H1 (cell line): ENCODE results near the gene METTL21C. TPM values are rescaled to one million over a fixed set of nuclear protein-coding genes. Genes with fewer than 3 reads are reported as not detected.

Experiments used
- CTCF ChIA-PET: fragments of 300-600 bp; sonication (Branson Sonifier 250); formaldehyde crosslinking; loops from one replicate; lab custom pipeline; 2021; ENCODE audit not compliant: partially characterized antibody; lab: Charles Lee
- POLR2A ChIA-PET: fragments of 300-600 bp; sonication (Branson Sonifier 250); formaldehyde crosslinking; loops from one replicate; lab custom pipeline; 2021; ENCODE audit warnings: inconsistent platforms; ENCODE audit not compliant: partially characterized antibody; lab: Charles Lee
- DNase-seq, 2 experiments: peaks; one replicate each; pipeline versions ENCODE4 v3.0.0 to v3.0.0-alpha.2; 2010 to 2022; ENCODE audit warnings: low spot score in 2 of 2, low read depth in 1 of 2, mixed read lengths in 1 of 2
- FAIRE-seq: peaks from 2 replicates; lab custom pipeline; 2011; peaks lifted over from hg19 to GRCh38; lab: Jason Lieb, UNC
- H2AFZ ChIP-seq: 2 replicates; pipeline ENCODE4 v1.8.1; 2012; ENCODE audit warnings: low read length, inconsistent platforms
- H2AK5ac ChIP-seq: 2 replicates; pipeline ENCODE4 v1.6.1; 2013; ENCODE audit warnings: low read depth, low read length
- H2BK120ac ChIP-seq: replicated peaks from 2 replicates; pipeline ENCODE3; 2013; ENCODE audit warnings: low read depth, low read length, inconsistent platforms
- H2BK12ac ChIP-seq: 2 replicates; pipeline ENCODE4 v1.6.1; 2013; ENCODE audit warnings: low read depth, low read length
- H2BK15ac ChIP-seq: 2 replicates; pipeline ENCODE4 v1.6.1; 2013; ENCODE audit warnings: low read length
- H2BK20ac ChIP-seq: 2 replicates; pipeline ENCODE4 v1.6.1; 2013; ENCODE audit warnings: low read length
- H2BK5ac ChIP-seq: 2 replicates; pipeline ENCODE4 v1.6.1; 2013; ENCODE audit warnings: low read depth, low read length
- H3K14ac ChIP-seq: 2 replicates; pipeline ENCODE4 v1.6.1; 2013; ENCODE audit warnings: inconsistent platforms; ENCODE audit not compliant: insufficient read length
- H3K18ac ChIP-seq: 2 replicates; pipeline ENCODE4 v1.6.1; 2013; ENCODE audit warnings: low read length; ENCODE audit errors: extremely low read depth
- H3K23ac ChIP-seq: 2 replicates; pipeline ENCODE4 v1.6.1; 2013; ENCODE audit warnings: inconsistent platforms; ENCODE audit not compliant: insufficient read length
- H3K23me2 ChIP-seq: 2 replicates; pipeline ENCODE4 v1.6.1; 2013; ENCODE audit warnings: low read depth, low read length
- H3K27ac ChIP-seq: 2 replicates; pipeline ENCODE4 v1.6.1; 2011; ENCODE audit warnings: low read depth, low read length, inconsistent platforms
- H3K27me3 ChIP-seq, 4 experiments: replicated peaks in 1 of 4; 1 replicate in 1 of 4; 2 replicates in 3 of 4; pipeline versions ENCODE4 v1.6.1 to v1.8.1; 2011 to 2013; ENCODE audit warnings: low read length in 3 of 4, mild to moderate bottlenecking in 3 of 4, inconsistent platforms in 2 of 4, mixed read lengths in 2 of 4, moderate library complexity in 1 of 4; ENCODE audit not compliant: control insufficient read depth in 3 of 4, insufficient read depth in 3 of 4; ENCODE audit errors: extremely low read depth in 1 of 4
- H3K36me3 ChIP-seq, 4 experiments: 2 replicates each; pipeline versions ENCODE4 v1.6.1 to v1.8.1; 2011 to 2013; ENCODE audit warnings: mild to moderate bottlenecking in 4 of 4, low read length in 3 of 4, moderate library complexity in 2 of 4, control low read depth in 1 of 4, inconsistent platforms in 1 of 4; ENCODE audit not compliant: insufficient read depth in 4 of 4, control insufficient read depth in 2 of 4
- H3K4ac ChIP-seq: replicated peaks from 2 replicates; pipeline ENCODE3; 2013; ENCODE audit warnings: low read length, low read depth, mixed read lengths, inconsistent platforms; ENCODE audit not compliant: insufficient read length
- H3K4me1 ChIP-seq, 4 experiments: replicated peaks in 1 of 4; 1 replicate in 1 of 4; 2 replicates in 3 of 4; pipeline versions ENCODE4 v1.6.1 to v1.8.1; 2011 to 2013; ENCODE audit warnings: low read length in 3 of 4, inconsistent platforms in 2 of 4, mixed read lengths in 1 of 4; ENCODE audit not compliant: insufficient read depth in 4 of 4, control insufficient read depth in 3 of 4
- H3K4me2 ChIP-seq, 2 experiments: 2 replicates each; pipeline versions ENCODE4 v1.6.1 to v1.8.1; 2011 to 2013; ENCODE audit warnings: low read depth in 2 of 2, low read length in 2 of 2, control low read depth in 1 of 2, inconsistent platforms in 1 of 2, mild to moderate bottlenecking in 1 of 2; ENCODE audit not compliant: insufficient read depth in 1 of 2
- H3K4me3 ChIP-seq, 4 experiments: fragments of 200-600, 300-600 bp in 1 of 4; sonication (generic), shearing (Covaris generic), sonication (Bioruptor Twin) in 1 of 4; 2 replicates each; pipeline versions ENCODE4 v1.5.1 to v1.8.1; 2011 to 2016; ENCODE audit warnings: low read length in 4 of 4, low read depth in 3 of 4, control low read depth in 2 of 4, inconsistent platforms in 2 of 4, mild to moderate bottlenecking in 2 of 4, mixed read lengths in 1 of 4, moderate library complexity in 1 of 4; ENCODE audit not compliant: insufficient read depth in 2 of 4; ENCODE audit errors: extremely low read depth in 1 of 4
- H3K56ac ChIP-seq: replicated peaks from 2 replicates; pipeline ENCODE3; 2013; ENCODE audit warnings: low read depth, mild to moderate bottlenecking, mixed read lengths, low read length, inconsistent platforms; ENCODE audit not compliant: insufficient read length
- H3K79me1 ChIP-seq: 2 replicates; pipeline ENCODE4 v1.6.1; 2013; ENCODE audit warnings: low read depth, low read length, control low read depth
- H3K79me2 ChIP-seq, 2 experiments: 2 replicates each; pipeline versions ENCODE4 v1.6.1 to v1.8.1; 2012 to 2013; ENCODE audit warnings: low read length in 2 of 2, mild to moderate bottlenecking in 2 of 2, inconsistent platforms in 1 of 2; ENCODE audit not compliant: insufficient read depth in 2 of 2, control insufficient read depth in 1 of 2
- H3K9ac ChIP-seq, 4 experiments: replicated peaks in 1 of 4; 1 replicate in 1 of 4; 2 replicates in 3 of 4; pipeline versions ENCODE4 v1.6.1 to v1.8.1; 2011 to 2013; ENCODE audit warnings: low read depth in 3 of 4, low read length in 3 of 4, control low read depth in 2 of 4, mild to moderate bottlenecking in 2 of 4, moderate library complexity in 2 of 4, inconsistent platforms in 1 of 4; ENCODE audit errors: extremely low read depth in 1 of 4
- H3K9me3 ChIP-seq, 2 experiments: 2 replicates each; pipeline versions ENCODE4 v1.6.1 to v1.8.1; 2012 to 2013; ENCODE audit warnings: mild to moderate bottlenecking in 2 of 2, moderate library complexity in 2 of 2, control low read depth in 1 of 2, inconsistent platforms in 1 of 2, low read depth in 1 of 2, low read length in 1 of 2, mixed read lengths in 1 of 2; ENCODE audit not compliant: insufficient read depth in 2 of 2
- H4K20me1 ChIP-seq, 2 experiments: replicated peaks in 1 of 2; 2 replicates each; pipeline versions ENCODE3 to v1.8.1; 2011 to 2013; ENCODE audit warnings: inconsistent platforms in 2 of 2, low read length in 2 of 2, mild to moderate bottlenecking in 1 of 2; ENCODE audit not compliant: insufficient read depth in 2 of 2, control insufficient read depth in 1 of 2
- H4K5ac ChIP-seq: 2 replicates; pipeline ENCODE4 v1.6.1; 2013; ENCODE audit warnings: low read length, low read depth, mixed read lengths, inconsistent platforms; ENCODE audit not compliant: insufficient read length
- H4K8ac ChIP-seq: 2 replicates; pipeline ENCODE4 v1.8.0; 2013; ENCODE audit warnings: mild to moderate bottlenecking, moderate library complexity, low read length, inconsistent platforms; ENCODE audit not compliant: insufficient read depth; ENCODE audit errors: extremely low read depth
- H4K91ac ChIP-seq: replicated peaks from 2 replicates; pipeline ENCODE3; 2013; ENCODE audit warnings: low read length, mixed read lengths, inconsistent platforms; ENCODE audit not compliant: insufficient read length
- ATF2 ChIP-seq: IDR thresholded peaks from 2 replicates; pipeline ENCODE4 v1.6.1; 2012; ENCODE audit warnings: low read length, inconsistent platforms
- BACH1 ChIP-seq: IDR thresholded peaks from 2 replicates; pipeline ENCODE4 v1.6.1; 2012; ENCODE audit warnings: low read length, improper control_type of control experiment
- CEBPB ChIP-seq: IDR thresholded peaks from 2 replicates; pipeline ENCODE4 v1.6.1; 2012; ENCODE audit warnings: low read depth, low read length
- FOSL1 ChIP-seq: IDR thresholded peaks from 2 replicates; pipeline ENCODE4 v1.6.1; 2011; ENCODE audit warnings: mild to moderate bottlenecking, low read depth, low read length, moderate library complexity; ENCODE audit not compliant: insufficient read depth
- GTF2F1 ChIP-seq: IDR thresholded peaks from 2 replicates; pipeline ENCODE4 v1.6.1; 2012; ENCODE audit warnings: low read depth, low read length, improper control_type of control experiment, borderline replicate concordance
- HDAC6 ChIP-seq: IDR thresholded peaks from one replicate; pipeline ENCODE4 v1.7.1; 2012; ENCODE audit warnings: low read depth, mild to moderate bottlenecking, inconsistent platforms, low read length, moderate library complexity
- JUND ChIP-seq: IDR thresholded peaks from 2 replicates; pipeline ENCODE4 v1.6.1; 2011; ENCODE audit warnings: mild to moderate bottlenecking, improper control_type of control experiment, low read length
- POLR2AphosphoS5 ChIP-seq: IDR thresholded peaks from 2 replicates; pipeline ENCODE4 v1.6.1; 2011; ENCODE audit warnings: low read depth, low read length
- RBBP5 ChIP-seq: IDR thresholded peaks from 2 replicates; pipeline ENCODE4 v1.7.1; 2012; ENCODE audit warnings: low read depth, mild to moderate bottlenecking, inconsistent platforms, low read length, moderate library complexity, borderline replicate concordance
- SIRT6 ChIP-seq: IDR thresholded peaks from one replicate; pipeline ENCODE4 v1.7.1; 2012; ENCODE audit warnings: low read length, inconsistent platforms
- SP2 ChIP-seq: IDR thresholded peaks from 2 replicates; pipeline ENCODE4 v1.6.1; 2012; ENCODE audit warnings: mild to moderate bottlenecking, low read length, inconsistent platforms
- SUZ12 ChIP-seq: fragments of 200-600 bp; sonication (generic); IDR thresholded peaks from 2 replicates; pipeline ENCODE4 v1.6.1; 2012; ENCODE audit warnings: mild to moderate bottlenecking, inconsistent platforms, low read length, moderate library complexity, mixed read lengths
- TAF1 ChIP-seq: IDR thresholded peaks from 2 replicates; pipeline ENCODE4 v1.6.1; 2011; ENCODE audit warnings: mild to moderate bottlenecking, low read depth, low read length
- TBP ChIP-seq: IDR thresholded peaks from 2 replicates; pipeline ENCODE4 v1.6.1; 2011; ENCODE audit warnings: low read depth, low read length, improper control_type of control experiment
- YY1 ChIP-seq: IDR thresholded peaks from 2 replicates; pipeline ENCODE4 v1.6.1; 2011; ENCODE audit warnings: low read depth, mild to moderate bottlenecking, low read length
- WGBS, 2 experiments: shearing (Covaris generic) in 1 of 2; methylation state at CpG; one replicate each; pipeline versions ENCODE4 v1.1.6 to v1.1.7; 2013 to 2015; ENCODE audit warnings: low lambda C conversion rate in 2 of 2, mixed read lengths in 2 of 2, inconsistent platforms in 1 of 2, low coverage in 1 of 2, missing lambda C conversion rate in 1 of 2; ENCODE audit not compliant: insufficient replicate concordance in 2 of 2, insufficient coverage in 1 of 2, insufficient read length in 1 of 2; ENCODE audit errors: extremely low coverage in 1 of 2, missing lambda C conversion rate in 1 of 2; 5-methylcytosine and 5-hydroxymethylcytosine counted together
- polyA plus RNA-seq, 7 experiments: library from polyadenylated mRNA; depleted of rRNA in 3 of 7; stranded (reverse) in 5 of 7; unstranded in 2 of 7; fragments of >200 nt in 5 of 7; fragments of 200-250 nt in 2 of 7; gene quantifications; 1 replicate in 5 of 7; 2 replicates in 1 of 7; 4 replicates in 1 of 7; pipeline versions ENCODE4 v1.2.1 to v1.2.3, GENCODE V29; 2011 to 2013; ENCODE audit warnings: missing spikeins in 2 of 7, mixed read lengths in 2 of 7
- total RNA-seq: library from RNA; stranded (reverse); fragmentation: NEBNext Ultra II Directional; extraction: Animal tissue kit (Norgen Biotek cat#: 25700); gene quantifications from 2 replicates; pipeline ENCODE4 v1.2.1, GENCODE V29; 2021

Gene METTL21C
- total and polyA plus RNA-seq, 2 of the 8 experiments (the other 6 are each of a cell fraction or from before 2014, with no cell fraction given) = not detected

GRCh38 chr13:102699504-102699903 lies 4.7 kb upstream of the METTL21C start:
- H3K4ac ChIP-seq = no peak overlapping the region
- no peak for FAIRE-seq
- TF ChIP-seq POLR2AphosphoS5 = no peak
- TF ChIP-seq HDAC6 = no peak
- no peak for TF ChIP-seq BACH1
- TF ChIP-seq RBBP5 = no peak
- TF ChIP-seq YY1 = no peak
- no peak for TF ChIP-seq CEBPB
- no peak for TF ChIP-seq ATF2
- no peak for TF ChIP-seq TBP
- no peak for TF ChIP-seq SUZ12
- TF ChIP-seq FOSL1 = no peak
- TF ChIP-seq JUND = no peak
- TF ChIP-seq SP2 = no peak
- TF ChIP-seq SIRT6 = no peak
- no peak for TF ChIP-seq TAF1
- TF ChIP-seq GTF2F1 = no peak

More at GRCh38 chr13:102699504-102699903, 4.7 kb upstream of the METTL21C start:
- Histone ChIP-seq H3K18ac (no peak overlapping the region), H3K27me3 (no peaks in the 10 kb centered on the region), H3K27ac (no peak overlapping the region), H2AFZ (no peak overlapping the region), H4K20me1 (no peaks in the 10 kb centered on the region), H3K9ac (no peak overlapping the region), H3K79me2 (no peaks in the 10 kb centered on the region), H2BK5ac (no peak overlapping the region), H3K14ac (no peak overlapping the region), H3K23me2 (no peaks in the 10 kb centered on the region; the same call in 1 of the 2 replicates), H3K4me2 (no peak overlapping the region), H3K36me3 (no peaks in the 10 kb centered on the region), H3K23ac (no peak overlapping the region), H4K5ac (no peak overlapping the region), H3K9me3 (peaks cover 0 to 5% of the 10 kb centered on the region in 2 experiments; a peak in 1 of 4 replicates), H2BK12ac (no peak overlapping the region), H2BK120ac (no peak overlapping the region), H2BK15ac (no peak overlapping the region), H3K4me1 (peaks cover 0 to 4% (median 0%) of the 10 kb centered on the region in 4 experiments; a peak in 1 of 7 replicates), H4K8ac (no peak overlapping the region), H2AK5ac (no peak overlapping the region), H3K79me1 (no peaks in the 10 kb centered on the region), H2BK20ac (no peak overlapping the region), H3K4me3 (no peak overlapping the region), H4K91ac (no peak overlapping the region), H3K56ac (no peak overlapping the region)
- 91% methylated on average over 3 of the region's 3 CpGs; no CpG with 5 or more reads in 1 of the 2 experiments for WGBS, 2 experiments
- ChIA-PET POLR2A (no interaction called here), CTCF (interaction anchor here (1.1 kb wide), 2 partner anchors 16 to 166 kb away, joined by 3 read pairs; no protein-coding TSS in a partner anchor)
- DNase-seq = no peak
